KOPT-K1 (cell line): ENCODE results near the gene ACTL6B.
"Not testable (repeated sequence)": the region's sequence is repeated elsewhere in the genome, so short reads cannot be mapped to it uniquely, and the experiment has no call there.

Experiments used
- H3K27ac ChIP-seq: fragments of 200-600 bp; sonication (generic); 2 replicates; pipeline ENCODE4 v1.5.1; 2016; ENCODE audit warnings: antibody characterized with exemption, mild to moderate bottlenecking, low read depth, low read length; ENCODE audit not compliant: poor library complexity, severe bottlenecking
- H3K36me3 ChIP-seq: fragments of 200-600 bp; sonication (generic); 2 replicates; pipeline ENCODE4 v1.5.1; 2017; ENCODE audit warnings: antibody characterized with exemption, mild to moderate bottlenecking, low read length, moderate library complexity; ENCODE audit not compliant: insufficient read depth
- H3K9me3 ChIP-seq: fragments of 200-600 bp; sonication (generic); 2 replicates; pipeline ENCODE4 v1.5.1; 2017; ENCODE audit warnings: antibody characterized with exemption, low read length, mild to moderate bottlenecking; ENCODE audit not compliant: insufficient read depth, poor library complexity, severe bottlenecking

The ACTL6B gene

DNA sequence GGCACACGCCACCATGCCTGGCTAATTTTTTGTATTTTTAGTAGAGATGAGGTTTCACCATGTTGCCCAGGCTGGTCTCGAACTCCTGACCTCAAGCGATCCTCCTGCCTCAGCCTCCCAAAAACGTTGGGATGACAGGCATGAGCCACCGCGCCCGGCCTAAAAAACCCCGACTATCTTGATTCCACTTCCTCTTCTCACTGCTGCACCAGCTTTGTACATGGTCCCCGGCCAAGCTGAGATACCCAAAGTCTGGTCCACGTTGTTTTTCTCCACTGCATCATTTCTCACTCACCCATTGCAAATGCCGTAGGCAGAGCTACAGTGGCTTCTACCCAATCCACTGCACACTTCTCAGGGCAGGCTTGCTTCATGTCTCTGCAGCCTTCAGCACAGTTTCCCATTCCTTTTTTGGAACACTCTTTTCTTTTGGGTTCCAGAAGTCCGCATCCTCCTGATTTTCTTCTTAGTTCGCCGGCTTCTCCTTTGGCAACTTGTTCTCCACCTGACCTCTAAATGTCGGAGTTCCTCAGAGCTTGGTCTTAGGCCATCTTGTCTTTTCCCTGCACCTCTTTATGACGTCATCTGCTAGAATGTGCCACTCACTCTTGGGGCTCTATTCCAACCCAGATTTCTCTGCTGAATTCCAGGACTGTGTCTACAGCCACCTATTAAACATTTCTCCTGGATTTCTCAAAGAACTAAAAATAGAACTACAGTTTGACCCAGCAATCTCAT lies 11.3 kb upstream of the ACTL6B start:
- H3K36me3 ChIP-seq = no peaks in the 10 kb centered on the region
- no peaks in the 10 kb centered on the region for H3K9me3 ChIP-seq
- H3K27ac ChIP-seq = no peak overlapping the region

DNA sequence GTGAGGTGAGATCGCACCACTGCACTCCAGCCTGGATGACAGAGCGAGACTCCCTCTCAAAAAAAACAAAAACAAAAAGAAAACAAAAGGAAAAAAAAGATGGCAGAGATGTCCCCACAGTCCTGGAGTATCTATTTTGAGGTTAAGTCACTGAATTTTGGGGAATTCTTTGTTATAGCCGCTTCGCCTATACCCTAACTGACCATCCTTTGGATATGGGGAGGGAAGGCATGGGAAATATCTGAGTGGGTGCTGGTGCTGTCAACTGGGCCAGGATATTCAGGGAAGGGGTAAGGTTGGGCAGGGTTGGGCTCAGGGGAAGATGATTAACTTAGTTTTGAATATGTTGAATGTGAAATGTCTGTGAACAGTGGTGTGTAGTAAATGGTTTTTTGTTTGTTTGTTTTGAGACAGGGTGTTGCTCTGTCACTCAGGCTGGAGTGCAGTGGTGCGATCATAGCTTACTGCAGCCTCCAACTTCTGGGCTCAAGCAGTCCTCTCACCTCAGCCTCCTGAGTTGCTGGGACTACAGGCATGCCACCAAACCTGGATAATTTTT lies 9.0 kb upstream of the ACTL6B start:
- Histone ChIP-seq H3K36me3 (no peaks in the 10 kb centered on the region), H3K27ac (no peak overlapping the region), H3K9me3 (no peaks in the 10 kb centered on the region)

DNA sequence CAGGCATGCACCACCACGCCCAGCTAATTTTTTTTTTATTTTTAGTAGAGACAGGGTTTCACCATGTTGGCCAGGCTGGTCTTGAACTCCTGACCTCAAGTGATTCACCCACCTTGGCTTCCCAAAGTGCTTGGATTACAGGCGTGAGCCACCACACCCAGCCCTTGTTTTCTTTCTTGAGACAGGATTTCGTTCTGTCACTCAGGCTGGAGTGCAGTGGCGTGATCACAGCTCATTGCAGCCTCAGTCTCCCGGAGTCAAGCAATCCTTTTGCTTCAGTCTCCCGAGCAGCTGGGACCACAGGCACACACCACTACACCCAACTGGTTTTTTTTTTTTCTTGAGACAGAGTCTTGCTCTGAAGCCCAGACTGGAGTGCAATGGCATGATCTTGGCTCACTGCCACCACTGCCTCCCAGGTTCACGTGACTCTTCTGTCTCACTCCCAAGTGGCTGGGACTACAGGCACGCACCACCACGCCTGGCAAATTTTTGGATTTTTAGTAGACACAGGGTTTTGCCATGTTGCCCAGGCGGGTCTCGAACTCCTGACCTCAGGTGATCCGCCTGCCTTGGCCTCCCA lies 6.0 kb upstream of the ACTL6B start:
- H3K27ac ChIP-seq, H3K9me3 ChIP-seq, H3K36me3 ChIP-seq: not testable (repeated sequence)

DNA sequence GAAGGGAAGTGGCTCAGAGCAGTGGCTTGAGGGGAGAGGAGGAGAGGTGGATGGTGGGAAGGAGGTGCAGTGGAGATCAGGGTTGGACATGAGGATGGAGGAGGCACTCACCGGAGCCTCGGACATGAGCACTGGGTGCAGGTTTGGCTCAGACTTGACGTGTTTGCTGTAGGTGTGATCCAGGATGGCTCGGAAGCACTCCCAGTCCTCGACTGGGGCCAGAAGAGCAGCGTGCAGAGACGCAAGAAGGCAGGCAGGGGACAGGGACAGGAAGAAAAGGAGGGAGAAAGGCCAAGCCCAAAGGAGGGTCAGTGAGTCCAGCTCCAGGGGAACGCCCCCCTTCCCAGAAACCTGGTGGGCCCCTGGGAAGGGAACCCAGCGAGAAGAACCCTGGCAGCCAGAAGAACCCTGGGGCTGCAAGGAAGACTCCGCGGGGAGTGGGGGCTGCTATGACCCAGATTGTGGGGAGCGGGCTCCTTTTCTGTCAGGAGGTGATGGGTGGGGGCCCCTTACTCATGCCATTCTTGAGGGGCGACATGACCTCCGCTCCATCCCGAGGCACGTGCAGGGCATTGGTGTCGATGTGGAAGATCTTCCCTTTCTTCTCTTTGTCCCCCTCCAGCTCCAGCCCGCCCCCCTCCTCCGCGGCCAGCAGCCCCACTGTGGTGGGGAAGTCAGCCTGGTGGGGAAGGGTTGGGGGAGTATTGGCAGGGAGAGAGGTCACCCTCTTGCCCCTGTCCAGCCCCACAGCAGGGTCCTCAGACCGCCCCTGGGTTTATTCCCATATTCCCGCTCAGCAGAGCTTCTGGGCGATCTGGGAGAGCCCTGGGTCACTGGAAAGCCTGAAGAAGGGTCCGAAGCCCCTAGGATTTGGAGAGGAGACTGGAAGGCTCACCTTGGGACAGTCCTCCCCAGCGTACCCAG lies 1.1 kb downstream of the ACTL6B start:
- Histone ChIP-seq H3K27ac (no peak overlapping the region), H3K9me3 (no peaks in the 10 kb centered on the region), H3K36me3 (no peaks in the 10 kb centered on the region)

DNA sequence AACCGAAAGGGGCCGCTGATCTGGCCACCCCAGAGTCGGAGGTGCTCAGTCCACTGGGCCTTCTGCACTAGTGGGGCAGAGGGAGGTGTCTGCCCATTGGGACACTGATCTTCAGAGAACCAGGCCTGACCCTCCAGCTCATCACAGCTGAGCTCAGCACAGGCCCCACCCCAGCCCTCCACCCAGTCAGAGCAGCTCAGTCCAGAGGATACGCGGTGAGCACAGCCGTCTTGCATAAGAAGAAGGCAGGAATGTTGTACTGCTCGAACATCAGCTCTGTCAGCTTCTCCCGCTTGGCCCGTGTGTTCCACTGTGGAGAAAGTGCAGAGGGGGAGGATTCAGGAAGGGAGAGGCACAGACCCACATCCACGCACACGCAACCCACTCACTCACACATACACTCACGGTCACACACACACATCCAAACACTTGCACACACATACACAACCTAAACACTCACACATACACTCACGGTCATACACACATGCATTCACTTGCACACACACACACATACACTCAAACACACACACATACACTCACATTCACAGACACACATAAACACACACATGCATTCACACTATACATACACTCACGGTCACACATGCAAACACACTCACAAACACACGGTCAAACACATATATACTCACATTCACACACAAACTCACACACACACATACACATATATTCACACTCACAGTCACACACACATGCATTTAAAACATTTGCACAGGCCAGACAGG lies 6.3 kb downstream of the ACTL6B start:
- Histone ChIP-seq H3K9me3 (no peaks in the 10 kb centered on the region), H3K27ac (no peak overlapping the region), H3K36me3 (no peaks in the 10 kb centered on the region)

DNA sequence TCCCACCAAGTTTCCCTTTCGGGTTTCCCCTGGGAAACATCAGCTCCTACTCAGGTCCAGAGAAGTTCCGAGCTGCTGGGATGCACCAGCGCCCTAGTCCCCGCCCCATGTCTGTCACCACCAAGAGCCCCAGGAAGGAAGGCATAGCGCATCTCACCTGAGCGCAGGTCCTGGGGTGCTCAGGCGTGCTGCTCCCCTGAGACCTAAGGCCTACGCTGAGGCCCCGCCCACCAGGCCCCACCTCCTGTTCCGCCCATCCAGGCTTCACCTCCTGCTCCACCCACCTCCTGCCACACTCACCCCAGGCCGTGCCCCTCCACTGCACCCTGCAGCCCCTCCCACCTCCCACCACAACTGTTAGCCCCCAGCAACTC lies 13.7 kb downstream of the ACTL6B start:
- Histone ChIP-seq H3K36me3 (no peaks in the 10 kb centered on the region), H3K27ac (no peak overlapping the region), H3K9me3 (no peaks in the 10 kb centered on the region)

DNA sequence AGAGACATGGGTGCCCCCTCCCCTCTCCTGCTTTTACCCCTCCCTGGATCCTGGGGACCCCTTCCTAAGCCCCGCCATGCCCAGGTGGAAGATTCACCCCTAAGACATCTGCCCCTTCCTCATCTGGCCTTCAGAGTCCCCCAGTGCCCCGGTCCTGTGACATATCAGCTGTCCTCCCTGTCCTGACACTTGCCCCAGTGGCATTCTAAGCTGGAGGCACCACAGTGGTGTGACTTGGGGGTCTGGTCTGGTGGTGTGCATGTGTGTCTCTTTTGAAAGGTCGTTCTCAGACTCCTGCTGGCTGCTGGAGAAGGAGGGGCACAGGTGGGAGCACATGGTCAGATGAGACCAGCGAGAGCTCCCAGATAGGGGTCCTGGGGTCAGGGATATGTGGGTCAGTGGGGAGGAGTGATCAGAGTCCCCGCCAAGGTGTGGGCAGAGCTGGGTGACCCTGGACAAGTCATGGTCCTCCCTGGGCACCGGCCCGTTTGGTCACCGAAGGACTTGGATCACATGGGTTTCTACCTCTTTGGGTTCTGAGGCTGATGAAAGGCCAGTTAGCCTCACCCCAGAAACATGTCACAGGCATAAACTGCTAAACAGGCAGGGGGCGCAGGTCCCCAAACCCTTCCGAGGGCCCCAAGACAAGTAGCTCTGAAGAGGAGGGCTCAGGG lies 14.3 kb downstream of the ACTL6B start:
- H3K36me3 ChIP-seq = no peaks in the 10 kb centered on the region
- H3K9me3 ChIP-seq = no peaks in the 10 kb centered on the region
- H3K27ac ChIP-seq = no peak overlapping the region

DNA sequence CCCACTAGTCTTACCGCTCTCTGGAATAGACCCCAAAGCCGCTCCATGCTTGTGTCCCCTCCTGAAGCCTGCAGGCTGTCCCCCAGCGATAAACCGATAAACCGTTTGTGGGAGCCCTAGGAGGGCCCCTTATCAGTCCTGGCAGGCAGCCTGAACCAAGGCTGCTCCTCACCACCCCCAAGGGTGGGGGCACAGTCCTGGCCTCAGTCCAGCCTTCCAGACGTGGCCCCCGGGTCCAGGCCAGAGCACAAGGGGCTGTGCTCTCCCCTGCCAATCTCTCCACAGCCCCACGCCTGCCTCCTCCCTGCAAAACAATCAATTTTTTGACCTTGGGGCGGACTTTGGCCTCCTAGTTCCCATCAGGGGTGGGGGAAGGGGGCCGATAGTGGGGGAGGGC lies 14.8 kb downstream of the ACTL6B start, which contains the start of gene TFR2:
Gene TFR2 (minus strand): TSS at position 90 of the 397 bp plus-strand sequence. CDS start 43 bp downstream, at position 47.
- H3K36me3 ChIP-seq = no peaks in the 10 kb centered on the region
- no peaks in the 10 kb centered on the region for H3K9me3 ChIP-seq
- H3K27ac ChIP-seq = no peak within 1 kb of the TSS

DNA sequence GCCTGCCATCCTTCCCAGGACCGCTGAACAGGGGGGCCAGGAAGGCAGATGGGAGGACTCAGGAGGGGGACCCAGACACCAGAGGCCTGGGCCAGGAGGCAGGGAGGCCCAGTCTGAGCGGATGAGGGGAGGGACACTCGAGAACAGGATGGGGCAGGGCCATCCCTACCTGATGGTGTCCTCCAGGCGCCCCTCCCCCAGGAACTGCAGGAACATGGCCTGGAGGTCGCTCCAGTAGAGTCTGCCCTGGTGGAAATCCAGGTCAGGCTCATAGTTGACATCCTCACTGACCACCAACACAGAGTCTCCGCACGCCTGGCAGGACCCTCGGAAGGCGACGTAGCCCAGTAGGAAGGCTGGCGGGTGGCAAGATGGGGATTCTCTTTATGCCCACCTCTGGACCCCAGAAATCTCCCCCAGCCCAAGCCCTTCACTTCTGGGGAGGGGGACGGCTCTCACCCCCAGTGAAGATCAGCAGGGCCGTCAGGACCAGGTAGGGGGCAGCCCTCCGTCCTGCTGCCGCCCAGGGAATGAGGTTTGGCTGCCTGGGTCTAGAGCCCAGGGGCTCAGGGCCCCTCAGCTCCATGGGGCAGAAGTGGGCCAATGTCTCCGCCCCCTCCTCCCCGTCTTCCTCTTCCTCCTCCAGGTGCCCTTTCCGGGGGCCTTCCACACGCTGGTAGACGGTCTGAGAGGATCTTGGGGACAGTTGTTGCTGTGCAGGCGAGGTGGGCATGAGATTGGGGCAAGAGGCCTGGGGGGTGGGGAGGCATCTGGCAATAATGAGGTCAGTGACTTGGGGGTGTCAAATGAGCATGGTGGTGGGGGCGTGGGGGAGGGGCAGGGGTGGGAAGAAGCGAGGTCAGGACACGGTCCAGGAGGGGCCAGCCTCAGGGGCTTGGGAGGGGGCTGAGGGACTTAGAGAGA lies 15.5 kb downstream of the ACTL6B start:
- Histone ChIP-seq H3K27ac (no peak overlapping the region), H3K36me3 (no peaks in the 10 kb centered on the region), H3K9me3 (no peaks in the 10 kb centered on the region)

DNA sequence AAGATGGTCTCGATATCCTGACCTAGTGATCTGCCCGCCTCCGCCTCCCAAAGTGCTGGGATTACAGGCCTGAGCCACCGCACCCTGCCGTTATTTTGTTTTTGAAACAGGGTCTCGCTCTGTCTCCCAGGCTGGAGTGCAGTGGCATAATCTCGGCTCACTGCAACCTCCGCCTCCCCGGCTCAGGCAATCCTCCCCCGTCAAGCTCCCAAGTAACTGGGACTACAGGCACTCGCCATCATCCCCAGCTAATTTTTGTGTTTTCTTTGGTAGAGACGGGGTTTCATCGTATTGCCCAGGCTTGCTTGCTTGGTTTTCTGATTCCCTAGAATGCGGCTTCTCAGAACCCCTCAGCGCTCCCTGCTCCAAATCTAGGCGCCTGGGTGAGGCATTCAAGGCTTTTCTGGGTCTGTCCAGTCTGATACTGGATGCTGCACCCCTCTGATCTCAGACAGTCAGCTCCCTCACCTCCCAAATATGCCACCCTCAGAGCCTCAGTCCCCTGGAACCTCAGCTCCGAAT lies 16.2 kb downstream of the ACTL6B start:
- Histone ChIP-seq H3K27ac (no peak overlapping the region), H3K36me3 (no peaks in the 10 kb centered on the region), H3K9me3 (no peaks in the 10 kb centered on the region)

DNA sequence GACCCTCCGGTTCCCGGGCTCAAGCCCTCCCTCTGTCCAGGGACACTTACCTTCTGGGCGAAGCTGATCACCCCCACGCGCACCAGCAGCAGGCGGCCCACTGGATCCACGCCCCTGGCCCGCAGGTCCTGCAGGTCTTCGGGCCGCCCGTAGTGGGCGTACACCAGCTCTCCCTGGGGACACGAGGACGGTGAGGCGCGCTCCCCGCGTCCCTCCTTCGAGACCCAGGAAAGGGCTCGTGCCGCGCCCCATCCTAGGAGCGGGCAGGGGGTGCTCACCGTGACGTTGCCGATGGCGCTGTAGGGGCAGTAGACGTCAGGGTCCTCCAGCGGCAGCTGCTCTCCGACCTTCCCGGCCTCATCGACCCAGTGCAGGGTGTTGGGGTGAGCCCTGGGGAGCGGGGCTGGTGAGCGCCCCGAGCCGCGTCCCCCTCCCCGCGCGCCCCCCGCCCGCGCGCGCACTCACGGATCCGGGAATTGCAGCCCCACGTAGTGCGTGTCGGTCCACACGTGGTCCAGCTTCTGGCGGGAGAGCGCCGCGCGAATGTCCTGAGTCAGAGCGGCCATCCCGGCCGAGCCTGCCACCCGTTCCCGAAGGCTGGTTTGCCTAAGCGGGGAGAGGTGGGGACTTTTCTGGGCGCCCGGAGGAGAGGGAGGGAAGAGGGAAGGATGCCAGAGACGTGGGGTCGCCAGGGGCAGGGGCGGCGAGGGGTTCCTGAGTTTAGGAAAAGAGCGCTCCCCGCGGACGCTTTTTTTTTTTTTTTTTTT lies 23.1 kb downstream of the ACTL6B start:
- H3K27ac ChIP-seq = no peak overlapping the region

DNA sequence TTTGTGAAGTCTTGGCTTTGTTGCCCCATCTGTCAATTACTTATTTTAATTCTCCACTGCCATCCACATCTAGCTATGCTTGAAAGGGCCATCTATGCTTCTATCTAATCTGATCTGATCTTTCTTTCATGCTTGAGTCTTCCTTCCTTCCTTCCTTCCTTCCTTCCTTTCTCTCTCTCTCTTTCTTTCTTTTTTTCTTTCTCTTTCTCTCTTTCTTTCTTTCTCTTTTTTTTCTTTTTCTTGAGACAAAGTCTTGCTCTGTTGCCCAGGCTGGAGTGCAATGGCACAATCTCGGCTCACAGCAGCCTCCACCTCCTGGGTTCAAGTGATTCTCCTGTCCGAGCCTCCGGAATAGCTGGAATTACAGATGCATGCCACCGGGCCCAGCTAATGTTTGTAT lies 26.2 kb downstream of the ACTL6B start:
- Histone ChIP-seq H3K9me3 (no peaks in the 10 kb centered on the region), H3K27ac (no peak overlapping the region), H3K36me3 (no peaks in the 10 kb centered on the region)

More for the DNA sequence above, 23.1 kb downstream of the ACTL6B start:
- no peaks in the 10 kb centered on the region for H3K9me3 ChIP-seq
- no peaks in the 10 kb centered on the region for H3K36me3 ChIP-seq
